MCF 10A (cell line): ENCODE measurements around the gene DHPS. TPM values are rescaled to one million over a fixed set of nuclear protein-coding genes. Genes with fewer than 3 reads are reported as not detected.
A peak's percentile ranks its signal among the peaks of the same experiment; 100 is the strongest.
"Not testable (repeated sequence)": the region's sequence is repeated elsewhere in the genome, so short reads cannot be mapped to it uniquely, and the experiment has no call there.

Source experiments
- BruUV-seq: library from RNA; stranded (reverse); fragments of 400-500 nt; replicated peaks from 2 replicates; lab custom pipeline; 2021; lab: Mats Ljungman, UMichigan
- CTCF ChIA-PET: fragments of 300-600 bp; sonication (Branson Sonifier 250); formaldehyde crosslinking; extraction: SDS; loops from one replicate; lab custom pipeline; 2021; ENCODE audit warnings: antibody characterized with exemption, inconsistent platforms; lab: Yijun Ruan, JAX
- POLR2A ChIA-PET: fragments of 300-600, 350-650 bp; sonication (Branson Sonifier 250); formaldehyde crosslinking; extraction: SDS; loops from one replicate; lab custom pipeline; 2020; ENCODE audit warnings: antibody characterized with exemption, inconsistent platforms; lab: Yijun Ruan, JAX
- DNase-seq: peaks from one replicate; pipeline ENCODE4 v3.0.0-alpha.2; 2018; ENCODE audit not compliant: unreplicated experiment
- H3K27ac Mint-ChIP-seq: one replicate; pipeline ENCODE4 v1.8.0; 2022; ENCODE audit warnings: mild to moderate bottlenecking, low read depth, mixed read lengths; ENCODE audit not compliant: unreplicated experiment
- H3K27me3 Mint-ChIP-seq: one replicate; pipeline ENCODE4 v1.8.0; 2022; ENCODE audit warnings: mixed read lengths; ENCODE audit not compliant: insufficient read depth, unreplicated experiment
- H3K36me3 Mint-ChIP-seq: one replicate; pipeline ENCODE4 v1.8.0; 2022; ENCODE audit warnings: mild to moderate bottlenecking, moderate library complexity, mixed read lengths; ENCODE audit not compliant: insufficient read depth, unreplicated experiment
- H3K4me1 Mint-ChIP-seq: one replicate; pipeline ENCODE4 v1.8.0; 2022; ENCODE audit warnings: mixed read lengths; ENCODE audit not compliant: insufficient read depth, unreplicated experiment
- H3K4me3 Mint-ChIP-seq: one replicate; pipeline ENCODE4 v1.8.0; 2022; ENCODE audit warnings: mild to moderate bottlenecking, moderate library complexity, mixed read lengths; ENCODE audit not compliant: unreplicated experiment
- H3K9me3 Mint-ChIP-seq: one replicate; pipeline ENCODE4 v1.8.0; 2022; ENCODE audit warnings: mixed read lengths; ENCODE audit not compliant: unreplicated experiment
- CTCF ChIP-seq: fragments of 200-600 bp; IDR thresholded peaks from one replicate; pipeline ENCODE4 v1.8.0; 2022; ENCODE audit warnings: antibody characterized with exemption, mild to moderate bottlenecking; ENCODE audit not compliant: unreplicated experiment
- intact Hi-C: fragments of 100-400 bp; cut with micrococcal nuclease; formaldehyde crosslinking; loops from 2 replicates; pipeline ENCODE4 v1.14.1; 2022
- total RNA-seq: library from RNA; stranded (reverse); gene quantifications from 2 replicates; pipeline ENCODE4 v1.2.3, GENCODE V29; 2022

DHPS gene
- total RNA-seq, 1 experiment from 2014 or later: 74.2 TPM

DNA sequence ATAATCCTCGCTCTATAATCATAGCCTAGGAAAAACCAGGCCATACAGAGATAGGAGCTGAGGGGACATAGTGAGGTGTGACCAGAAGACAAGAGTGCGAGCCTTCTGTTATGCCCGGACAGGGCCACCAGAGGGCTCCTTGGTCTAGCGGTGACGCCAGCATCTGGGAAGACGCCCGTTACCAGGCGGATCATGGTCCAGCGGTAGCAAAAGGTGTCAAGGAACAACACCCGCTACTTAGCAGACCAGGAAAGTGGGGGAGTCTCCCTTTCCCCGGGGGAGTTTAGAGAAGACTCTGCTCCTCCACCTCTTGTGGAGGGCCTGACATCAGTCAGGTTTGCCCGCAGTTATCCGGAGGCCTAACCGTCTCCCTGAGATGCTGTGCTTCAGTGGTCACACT lies 30.4 kb upstream of the DHPS start:
- intact Hi-C loops, POLR2A ChIA-PET, H3K9me3 Mint-ChIP-seq, BruUV-seq, H3K4me1 Mint-ChIP-seq, H3K27ac Mint-ChIP-seq, DNase-seq, H3K27me3 Mint-ChIP-seq, H3K4me3 Mint-ChIP-seq: not testable (repeated sequence)
- CTCF ChIA-PET: interaction anchor here (0.6 to 2.1 kb wide), 3 partner anchors 22 to 1818 kb away, joined by 3 to 6 read pairs (median 5); partner anchors contain the start of gene TRIR
- TF ChIP-seq CTCF: peak; percentile 32
- peaks cover 96% of the 10 kb centered on the region for H3K36me3 Mint-ChIP-seq

GRCh38 chr19:12711187-12711586 lies 29.5 kb upstream of the DHPS start:
- TF ChIP-seq CTCF: no peak
- Mint-ChIP-seq H3K9me3 (no peaks in the 10 kb centered on the region), H3K36me3 (peaks cover 97% of the 10 kb centered on the region), H3K27ac (no peak overlapping the region), H3K27me3 (no peaks in the 10 kb centered on the region), H3K4me1 (no peaks in the 10 kb centered on the region), H3K4me3 (no peak overlapping the region)
- intact Hi-C loops: no loop called here
- CTCF ChIA-PET: interaction anchor here (1.0 to 2.1 kb wide), 6 partner anchors 23 to 140 kb away, joined by 3 to 8 read pairs (median 5); partner anchors contain the start of gene TRIR
- BruUV-seq: no TSS peak
- POLR2A ChIA-PET: no interaction called here
- DNase-seq: no peak

DNA sequence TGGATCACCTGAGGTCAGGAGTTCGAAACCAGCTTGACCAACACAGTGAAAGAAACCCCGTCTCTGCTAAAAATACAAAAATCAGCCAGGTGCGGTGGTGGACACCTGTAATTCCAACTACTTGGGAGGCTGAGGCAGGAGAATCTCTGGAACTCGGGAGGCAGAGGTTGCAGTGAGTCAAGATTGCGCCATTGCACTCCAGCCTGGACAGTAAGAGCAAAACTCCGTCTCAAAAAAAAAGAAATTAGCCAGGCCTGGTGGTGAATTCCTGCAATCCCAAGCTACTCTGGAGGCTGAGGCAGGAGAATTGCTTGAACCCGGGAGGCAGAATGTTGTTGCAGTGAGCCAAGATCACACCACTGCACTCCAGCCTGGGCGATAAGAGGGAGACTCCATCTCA lies 27.0 kb upstream of the DHPS start:
- no peak overlapping the region for H3K27ac Mint-ChIP-seq
- no peaks in the 10 kb centered on the region for H3K27me3 Mint-ChIP-seq
- no TSS peak for BruUV-seq
- H3K9me3 Mint-ChIP-seq: no peaks in the 10 kb centered on the region
- no peaks in the 10 kb centered on the region for H3K4me1 Mint-ChIP-seq
- CTCF ChIA-PET: interaction anchor here (0.6 to 1.3 kb wide), 2 partner anchors 139 to 141 kb away, joined by 3 to 5 read pairs; no protein-coding TSS in a partner anchor
- no peak overlapping the region for H3K4me3 Mint-ChIP-seq
- TF ChIP-seq CTCF: no peak
- intact Hi-C loops: no loop called here
- peaks cover 97% of the 10 kb centered on the region for H3K36me3 Mint-ChIP-seq
- no peak for DNase-seq
- POLR2A ChIA-PET: interaction anchor here (0.7 to 3.1 kb wide), 2 partner anchors 12 kb away, joined by 3 to 13 read pairs; partner anchors contain the start of gene FBXW9

- peaks cover 96% of the 10 kb centered on the region for H3K36me3 Mint-ChIP-seq
- no peak overlapping the region for H3K4me3 Mint-ChIP-seq
- no peak for TF ChIP-seq CTCF
- ChIA-PET POLR2A (interaction anchor here (3.1 kb wide), 1 partner anchor 9 kb away, joined by 13 read pairs; the partner anchor contains the start of gene FBXW9), CTCF (no interaction called here)
- H3K27me3 Mint-ChIP-seq: no peaks in the 10 kb centered on the region
- no peaks in the 10 kb centered on the region for H3K9me3 Mint-ChIP-seq
- intact Hi-C loops: no loop called here
- H3K27ac Mint-ChIP-seq: no peak overlapping the region
- no peaks in the 10 kb centered on the region for H3K4me1 Mint-ChIP-seq
- BruUV-seq: no TSS peak
- no peak for DNase-seq
These were observed 24.6 kb upstream of the DHPS start for GRCh38 chr19:12706332-12706718.
